Fibroblast of villous mesenchyme (primary cell): ENCODE results near the gene KMT2E. TPM values are rescaled to one million over a fixed set of nuclear protein-coding genes. Genes with fewer than 3 reads are reported as not detected.

ENCODE experiments used
- DNase-seq: peaks from one replicate; pipeline ENCODE4 v3.0.0-alpha.2; 2010; ENCODE audit warnings: low read depth
- H3K4me3 ChIP-seq: 2 replicates; pipeline ENCODE4 v1.5.1; 2011; ENCODE audit warnings: low read depth, mild to moderate bottlenecking, low read length
- total RNA-seq: library from RNA; depleted of rRNA; stranded (reverse); fragments of >200 nt; gene quantifications from 2 replicates; pipeline ENCODE4 v1.2.3, GENCODE V29; 2012
- TF ChIP-seq, protein P1 (sequence below): IDR thresholded peaks from 2 replicates; pipeline ENCODE4 v1.5.1; 2012; ENCODE audit warnings: low read depth, mild to moderate bottlenecking, low read length; ENCODE audit not compliant: insufficient read depth

Gene KMT2E
- total RNA-seq, 1 donor = 110 TPM

DNA sequence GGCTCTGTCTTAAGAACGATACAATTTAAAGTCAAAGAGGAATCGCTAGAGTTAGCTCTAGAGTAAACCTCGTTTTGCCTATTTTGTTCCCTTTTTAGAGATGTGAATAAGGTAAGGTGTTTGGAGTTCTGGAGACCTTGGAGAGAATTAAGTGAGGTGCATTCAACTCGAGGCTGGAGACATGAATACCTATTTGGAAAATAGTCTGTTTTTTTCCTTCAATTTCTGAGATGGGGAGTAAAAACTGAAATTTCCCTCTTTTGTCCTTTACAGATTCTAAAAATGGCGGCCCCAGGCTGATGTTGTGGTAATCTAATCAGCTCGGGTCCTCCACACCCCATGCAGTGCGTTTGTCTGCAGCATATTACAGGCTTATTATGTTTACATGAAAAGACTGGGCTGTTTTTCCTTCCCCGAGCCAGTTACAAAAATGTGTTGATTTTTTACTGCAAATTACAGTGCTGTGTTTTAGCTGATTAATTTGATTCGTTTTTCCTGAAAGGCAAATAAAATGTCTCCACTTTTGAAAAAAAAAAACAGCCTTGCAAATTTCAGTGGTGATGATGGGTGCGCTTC is 1.5 kb downstream of the KMT2E start:
- DNase-seq = peak; percentile 64
- H3K4me3 ChIP-seq = peak overlapping the region; percentile 98
- TF ChIP-seq, protein P1, sequence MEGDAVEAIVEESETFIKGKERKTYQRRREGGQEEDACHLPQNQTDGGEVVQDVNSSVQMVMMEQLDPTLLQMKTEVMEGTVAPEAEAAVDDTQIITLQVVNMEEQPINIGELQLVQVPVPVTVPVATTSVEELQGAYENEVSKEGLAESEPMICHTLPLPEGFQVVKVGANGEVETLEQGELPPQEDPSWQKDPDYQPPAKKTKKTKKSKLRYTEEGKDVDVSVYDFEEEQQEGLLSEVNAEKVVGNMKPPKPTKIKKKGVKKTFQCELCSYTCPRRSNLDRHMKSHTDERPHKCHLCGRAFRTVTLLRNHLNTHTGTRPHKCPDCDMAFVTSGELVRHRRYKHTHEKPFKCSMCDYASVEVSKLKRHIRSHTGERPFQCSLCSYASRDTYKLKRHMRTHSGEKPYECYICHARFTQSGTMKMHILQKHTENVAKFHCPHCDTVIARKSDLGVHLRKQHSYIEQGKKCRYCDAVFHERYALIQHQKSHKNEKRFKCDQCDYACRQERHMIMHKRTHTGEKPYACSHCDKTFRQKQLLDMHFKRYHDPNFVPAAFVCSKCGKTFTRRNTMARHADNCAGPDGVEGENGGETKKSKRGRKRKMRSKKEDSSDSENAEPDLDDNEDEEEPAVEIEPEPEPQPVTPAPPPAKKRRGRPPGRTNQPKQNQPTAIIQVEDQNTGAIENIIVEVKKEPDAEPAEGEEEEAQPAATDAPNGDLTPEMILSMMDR = no peak

DNA sequence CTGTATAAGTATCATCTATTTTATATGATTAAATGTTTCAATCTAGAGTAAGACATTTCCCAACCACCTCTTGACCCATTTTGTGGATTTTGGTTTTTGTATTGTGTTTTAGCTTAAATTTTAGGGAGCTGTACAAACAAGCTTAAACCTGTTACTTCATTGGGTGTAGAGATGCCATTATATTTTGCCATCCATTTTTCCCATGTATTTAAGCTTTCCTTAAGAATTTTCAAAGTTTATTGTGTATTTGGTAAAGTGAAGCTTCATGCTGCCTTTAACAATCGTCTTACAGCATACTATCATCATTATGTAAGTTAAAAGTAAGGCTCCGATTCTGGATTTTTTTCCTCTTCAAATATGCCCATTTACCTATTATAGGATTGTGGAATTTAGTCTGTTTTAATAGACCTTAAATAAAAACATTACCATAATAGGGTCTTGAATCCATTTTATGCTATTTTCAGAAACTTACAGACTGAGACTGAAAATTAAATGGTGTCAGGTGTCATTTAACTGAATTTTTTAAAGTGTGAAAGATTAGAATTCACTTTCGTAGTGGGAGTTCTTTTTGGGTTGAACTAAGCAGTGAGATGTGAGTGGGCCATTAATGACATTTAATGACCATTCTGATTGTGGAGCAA is 2.2 kb downstream of the KMT2E start:
- no peak for DNase-seq
- TF ChIP-seq, protein P1 = no peak
- H3K4me3 ChIP-seq = peak overlapping the region; percentile 98

DNA sequence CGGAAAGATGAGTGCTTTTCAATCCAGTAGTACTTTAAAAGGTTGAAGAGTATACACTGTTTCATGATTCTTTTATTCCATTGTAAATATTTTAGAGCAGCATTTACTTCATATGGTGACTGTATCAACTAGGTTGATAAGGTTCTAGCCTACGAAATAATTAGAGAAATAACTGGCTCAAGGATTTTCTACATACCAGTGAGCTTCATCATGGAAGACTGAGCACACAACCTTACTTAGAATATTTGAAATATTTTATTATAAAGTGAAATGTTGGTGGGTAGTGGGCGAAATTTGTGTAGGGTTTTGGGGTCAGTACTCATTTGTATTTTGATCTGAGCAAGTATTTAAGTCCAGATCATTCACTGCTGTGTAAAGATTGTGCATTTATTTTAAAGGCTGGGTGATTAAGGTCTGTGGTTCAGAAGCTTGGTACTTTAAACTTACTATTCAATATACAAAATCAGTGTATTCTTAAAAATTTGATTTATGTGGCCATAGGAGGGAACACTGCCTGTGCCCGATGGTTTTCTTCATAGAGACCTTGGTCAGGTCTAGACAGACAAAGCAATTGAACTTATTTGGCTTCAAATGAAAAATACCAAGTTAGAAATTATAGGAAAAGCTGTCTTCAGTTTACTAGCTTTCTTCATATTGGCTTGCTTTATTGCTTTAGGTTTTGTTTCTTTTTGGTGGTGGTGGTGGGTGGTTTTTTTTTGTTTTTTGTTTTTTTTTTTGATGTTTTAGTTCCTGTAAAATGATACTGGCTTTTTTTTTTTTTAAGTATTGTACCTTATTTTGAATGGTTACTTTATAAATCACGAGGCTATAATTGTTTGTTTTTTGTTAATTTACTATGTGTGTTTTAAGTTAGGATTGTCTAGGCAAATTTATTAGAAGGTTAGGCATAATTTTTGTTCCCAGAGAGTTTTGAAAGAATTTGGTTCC is 3.0 kb downstream of the KMT2E start:
- no peak for DNase-seq
- H3K4me3 ChIP-seq = peak overlapping the region; percentile 98
- TF ChIP-seq, protein P1 = no peak

DNA sequence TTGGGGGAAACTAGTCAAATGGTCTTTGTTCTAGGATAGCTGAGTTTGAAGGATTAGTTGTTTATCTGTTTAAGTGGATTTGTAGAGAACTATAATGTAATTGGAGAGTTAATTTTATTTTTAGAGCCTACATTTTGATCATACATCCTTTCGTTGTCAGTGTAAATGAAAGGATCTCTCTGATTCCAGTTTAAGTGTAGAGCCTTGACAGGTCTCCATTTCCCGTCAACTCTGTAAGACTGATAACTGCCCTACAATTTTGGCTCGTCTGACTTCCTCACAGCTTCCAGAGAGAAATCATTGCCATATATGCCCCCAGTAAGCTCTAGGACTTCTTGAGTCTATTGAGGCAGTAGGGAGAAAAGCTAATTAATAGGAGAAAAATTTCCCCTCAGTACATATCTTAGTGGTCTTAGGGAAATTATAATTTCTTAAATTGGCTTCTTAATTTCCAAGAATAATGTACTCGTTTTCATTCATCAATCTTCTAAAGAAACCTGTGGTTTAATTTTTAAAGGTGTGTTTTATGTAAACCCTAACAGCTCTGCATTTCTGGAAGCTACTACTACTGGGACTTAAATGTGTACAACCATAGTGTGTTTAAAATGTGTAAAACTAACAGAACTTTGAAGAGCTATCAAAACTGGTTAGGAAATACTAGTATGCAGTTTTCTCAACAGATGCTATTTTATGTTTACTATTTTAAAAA is 3.8 kb downstream of the KMT2E start:
- TF ChIP-seq, protein P1 = no peak
- DNase-seq = no peak
- peak overlapping the region; percentile 98 for H3K4me3 ChIP-seq

DNA sequence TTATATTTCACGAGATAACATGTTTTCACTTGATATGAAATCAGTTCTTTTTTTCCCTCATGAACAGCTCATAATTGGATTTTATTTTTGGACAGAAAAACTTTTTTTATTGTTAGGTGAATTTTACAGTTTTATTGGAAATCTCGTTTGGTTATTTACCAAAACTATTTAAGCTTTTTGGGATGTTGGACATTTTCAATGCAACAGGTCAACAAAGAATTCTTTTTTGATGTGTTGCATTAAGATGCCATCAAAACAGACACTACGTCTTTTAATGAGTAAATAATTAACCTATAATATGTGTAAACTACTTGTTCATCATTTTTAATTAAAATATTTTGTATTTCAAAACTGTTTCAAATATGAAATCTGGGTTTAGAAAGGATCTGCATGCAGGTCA is 5.3 kb downstream of the KMT2E start:
- TF ChIP-seq, protein P1 = no peak
- no peak for DNase-seq
- no peak overlapping the region for H3K4me3 ChIP-seq

DNA sequence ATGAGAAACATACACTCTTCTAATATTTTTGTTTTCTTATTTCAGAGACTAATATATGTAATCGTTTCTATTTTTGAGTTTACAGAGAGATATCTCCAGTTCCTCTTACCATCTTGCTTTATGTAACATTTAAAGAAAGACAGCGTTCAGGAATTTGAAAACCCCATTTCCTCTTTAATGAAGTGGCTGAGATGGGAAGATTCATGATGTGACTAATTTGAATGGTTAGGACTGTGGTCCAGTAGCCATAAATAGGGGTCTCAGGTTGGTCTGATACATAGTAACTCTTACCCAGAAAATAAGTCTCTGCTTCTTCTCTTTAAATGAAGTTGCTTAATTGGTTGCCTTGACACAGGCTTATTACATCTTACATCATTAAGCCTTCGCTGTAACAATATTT is 6.9 kb downstream of the KMT2E start:
- no peak for DNase-seq

More for the DNA sequence above, 6.9 kb downstream of the KMT2E start:
- H3K4me3 ChIP-seq = no peak overlapping the region
- TF ChIP-seq, protein P1 = no peak
